ENCODE data around the gene CEP55. TPM values are rescaled to one million over a fixed set of nuclear protein-coding genes. Genes with fewer than 3 reads are reported as not detected.
"Not testable (repeated sequence)": the region's sequence is repeated elsewhere in the genome, so short reads cannot be mapped to it uniquely, and the experiment has no call there.

The CEP55 gene
- total and polyA plus RNA-seq, 4 donors, result under 0.01 to 4.1 (median 0.46) TPM

- H3K9ac ChIP-seq (ENCODE audit: low read depth in 1 of 2, low read length in 2 of 2), result peak overlapping the region in 1 of 2 donors; percentile 31
- H3K36me3 ChIP-seq (ENCODE audit: control insufficient read depth in 4 of 4, insufficient read depth in 3 of 4, low read depth in 1 of 4, low read length in 3 of 4), result no peaks in the 10 kb centered on the region
- DNase-seq (ENCODE audit: low spot score), result peak; percentile 56
- TF ChIP-seq NR2F2 (IDR thresholded peaks at IDR 0.05) (no peak), RAD21 (IDR thresholded peaks at IDR 0.05) (peak; percentile 78 to 79), CTCF (IDR thresholded peaks at IDR 0.05; ENCODE audit: low read depth, low read length, missing input control) (peak; percentile 75)
- H3K4me1 ChIP-seq (ENCODE audit: control insufficient read depth in 4 of 4, insufficient read depth in 4 of 4, low read length in 3 of 4), result peaks cover 3 to 6% (median 6%) of the 10 kb centered on the region in 4 donors
- no peak overlapping the region for H3K27ac ChIP-seq (ENCODE audit: low read depth in 1 of 2, low read length in 2 of 2)
- peak overlapping the region in 2 of 3 donors; percentile 3 to 6 for H3K4me3 ChIP-seq (ENCODE audit: low read depth in 1 of 3, low read length in 3 of 3)
- H3K27me3 ChIP-seq (ENCODE audit: control insufficient read depth in 4 of 4, insufficient read depth in 4 of 4, low read length in 3 of 4), result no peaks in the 10 kb centered on the region
- H3K9me3 ChIP-seq (ENCODE audit: control insufficient read depth in 4 of 4, low read length in 3 of 4), result no peaks in the 10 kb centered on the region
- 49% methylated on average over 23 of the region's 23 CpGs for WGBS
These were observed 45.3 kb downstream of the CEP55 start for GRCh38 chr10:93541402-93542357.

- WGBS, result 12% methylated on average over 10 of the region's 10 CpGs
- DNase-seq (ENCODE audit: low spot score), result no peak
These were observed 46.0 kb downstream of the CEP55 start for GRCh38 chr10:93542358-93542791.

GRCh38 chr10:93546995-93547394 is 50.6 kb downstream of the CEP55 start:
- 90% methylated on average over 8 of the region's 8 CpGs for whole genome bisulfite sequencing
- H3K9ac ChIP-seq (ENCODE audit: low read depth in 1 of 2, low read length in 2 of 2), result not testable (repeated sequence)

More at GRCh38 chr10:93542358-93542791, 46.0 kb downstream of the CEP55 start:
- H3K36me3 ChIP-seq (ENCODE audit: control insufficient read depth in 4 of 4, insufficient read depth in 3 of 4, low read depth in 1 of 4, low read length in 3 of 4), result no peaks in the 10 kb centered on the region
- peak overlapping the region in 1 of 2 donors; percentile 31 for H3K9ac ChIP-seq (ENCODE audit: low read depth in 1 of 2, low read length in 2 of 2)
- H3K4me3 ChIP-seq (ENCODE audit: low read depth in 1 of 3, low read length in 3 of 3), result peak overlapping the region in 2 of 3 donors; percentile 3 to 6
- no peaks in the 10 kb centered on the region for H3K27me3 ChIP-seq (ENCODE audit: control insufficient read depth in 4 of 4, insufficient read depth in 4 of 4, low read length in 3 of 4)
- no peaks in the 10 kb centered on the region for H3K9me3 ChIP-seq (ENCODE audit: control insufficient read depth in 4 of 4, low read length in 3 of 4)
- peaks cover 3 to 6% (median 6%) of the 10 kb centered on the region in 4 donors for H3K4me1 ChIP-seq (ENCODE audit: control insufficient read depth in 4 of 4, insufficient read depth in 4 of 4, low read length in 3 of 4)
- TF ChIP-seq RXRA (IDR thresholded peaks at IDR 0.05), result peak; percentile 72 to 79
- no peak for TF ChIP-seq TAF1 (conservative IDR thresholded peaks at IDR 0.05)
- no peak for TF ChIP-seq GABPA (IDR thresholded peaks at IDR 0.05 in 1 of 2, conservative IDR thresholded peaks at IDR 0.05 in 1 of 2)
- TF ChIP-seq FOXA2 (IDR thresholded peaks at IDR 0.05), result no peak
- TF ChIP-seq FOXA1 (IDR thresholded peaks at IDR 0.05), result no peak
- no peak for TF ChIP-seq SP1 (IDR thresholded peaks at IDR 0.05)
- TF ChIP-seq ATF3 (IDR thresholded peaks at IDR 0.05), result no peak
- no peak overlapping the region for H3K27ac ChIP-seq (ENCODE audit: low read depth in 1 of 2, low read length in 2 of 2)

More at GRCh38 chr10:93546995-93547394, 50.6 kb downstream of the CEP55 start:
- not testable (repeated sequence) for DNase-seq (ENCODE audit: low spot score); H3K9me3 ChIP-seq (ENCODE audit: control insufficient read depth in 4 of 4, low read length in 3 of 4); H3K27me3 ChIP-seq (ENCODE audit: control insufficient read depth in 4 of 4, insufficient read depth in 4 of 4, low read length in 3 of 4); H3K27ac ChIP-seq (ENCODE audit: low read depth in 1 of 2, low read length in 2 of 2); H3K4me3 ChIP-seq (ENCODE audit: low read depth in 1 of 3, low read length in 3 of 3); H3K4me1 ChIP-seq (ENCODE audit: control insufficient read depth in 4 of 4, insufficient read depth in 4 of 4, low read length in 3 of 4); H3K36me3 ChIP-seq (ENCODE audit: control insufficient read depth in 4 of 4, insufficient read depth in 3 of 4, low read depth in 1 of 4, low read length in 3 of 4)
